ENCODE data around the gene GPD2.
A peak's percentile ranks its signal among the peaks of the same experiment; 100 is the strongest.

GPD2 gene

GRCh38 chr2:156405586-156405985 lies 30.6 kb upstream of the GPD2 start:
- WGBS = 89% methylated on average over 3 of the region's 3 CpGs
- Histone ChIP-seq H3K36me3 (ENCODE audit: insufficient read depth, low read length) (no peaks in the 10 kb centered on the region), H3K4me3 (ENCODE audit: low read length) (no peak overlapping the region), H3K27me3 (ENCODE audit: insufficient read depth, low read length) (no peaks in the 10 kb centered on the region), H3K27ac (ENCODE audit: low read depth, low read length) (no peak overlapping the region), H3K9ac (ENCODE audit: low read depth, low read length) (no peak overlapping the region), H3K4me1 (ENCODE audit: insufficient read depth, low read length) (peaks cover 4% of the 10 kb centered on the region; the same call in 1 of the 2 replicates), H3K9me3 (ENCODE audit: insufficient read depth, low read depth, low read length) (no peaks in the 10 kb centered on the region)

DNA sequence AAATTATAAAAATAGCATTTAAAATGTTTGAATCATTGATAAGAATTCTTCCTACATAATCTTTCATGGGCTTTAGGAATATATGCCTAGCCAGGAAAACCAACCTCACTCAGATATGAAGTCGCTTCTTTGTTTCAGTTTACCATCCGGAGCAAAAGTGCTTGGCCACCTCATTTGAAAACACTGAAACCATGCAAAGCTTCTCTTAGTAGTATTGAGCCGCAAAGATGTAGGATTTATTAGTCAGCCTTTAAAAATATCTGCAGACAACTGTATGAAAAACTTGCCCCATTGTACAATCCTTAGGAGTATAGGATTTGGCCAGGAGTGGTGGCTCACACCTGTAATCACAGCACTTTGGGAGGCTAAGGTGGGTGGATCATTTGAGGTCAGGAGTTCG lies 24.3 kb upstream of the GPD2 start:
- WGBS = over 99% methylated on average over 3 of the region's 4 CpGs
- Histone ChIP-seq H3K27me3 (ENCODE audit: insufficient read depth, low read length) (no peaks in the 10 kb centered on the region), H3K4me1 (ENCODE audit: insufficient read depth, low read length) (no peaks in the 10 kb centered on the region), H3K36me3 (ENCODE audit: insufficient read depth, low read length) (no peaks in the 10 kb centered on the region), H3K27ac (ENCODE audit: low read depth, low read length) (no peak overlapping the region), H3K9me3 (ENCODE audit: insufficient read depth, low read depth, low read length) (no peaks in the 10 kb centered on the region), H3K4me3 (ENCODE audit: low read length) (no peak overlapping the region), H3K9ac (ENCODE audit: low read depth, low read length) (no peak overlapping the region)

- H3K27me3 ChIP-seq (ENCODE audit: insufficient read depth, low read length) = no peaks in the 10 kb centered on the region
- H3K4me1 ChIP-seq (ENCODE audit: insufficient read depth, low read length) = no peaks in the 10 kb centered on the region
- WGBS = 100% methylated on average over 1 of the region's 1 CpG
- no peaks in the 10 kb centered on the region for H3K9me3 ChIP-seq (ENCODE audit: insufficient read depth, low read depth, low read length)
- no peak overlapping the region for H3K9ac ChIP-seq (ENCODE audit: low read depth, low read length)
- no peak overlapping the region for H3K27ac ChIP-seq (ENCODE audit: low read depth, low read length)
- no peak overlapping the region for H3K4me3 ChIP-seq (ENCODE audit: low read length)
- H3K36me3 ChIP-seq (ENCODE audit: insufficient read depth, low read length) = no peaks in the 10 kb centered on the region
These were observed 14.3 kb upstream of the GPD2 start for GRCh38 chr2:156421851-156422250.

DNA sequence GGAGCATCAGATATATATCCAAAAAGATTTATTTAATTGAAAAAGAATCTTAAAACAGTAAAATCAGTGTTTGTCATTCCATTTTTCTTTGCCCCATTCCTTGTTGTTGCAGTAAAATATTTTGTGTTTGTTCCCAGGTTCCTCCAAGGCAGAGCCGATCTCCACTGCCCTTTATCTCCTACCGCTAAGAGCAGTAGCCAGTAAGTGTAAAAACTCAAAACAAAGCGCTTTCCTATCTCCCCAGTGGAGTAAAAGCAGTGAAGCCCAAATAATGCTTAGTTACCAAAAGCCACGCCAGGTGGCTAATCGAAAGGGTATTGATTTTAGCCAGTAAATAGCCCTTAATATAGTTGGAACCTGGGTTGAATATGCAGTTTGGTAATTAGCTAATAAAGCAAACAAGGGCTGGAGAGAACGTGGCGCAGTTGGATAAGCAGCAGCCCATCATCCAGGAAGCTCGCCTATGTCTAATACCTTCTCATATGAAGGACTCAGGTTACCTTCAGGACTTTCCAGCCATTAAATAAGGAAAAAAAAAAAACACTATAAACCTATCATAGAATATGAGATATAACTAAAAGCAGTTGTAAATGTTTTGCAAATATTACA lies 12.4 kb upstream of the GPD2 start:
- Histone ChIP-seq H3K4me1 (ENCODE audit: insufficient read depth, low read length) (no peaks in the 10 kb centered on the region), H3K9me3 (ENCODE audit: insufficient read depth, low read depth, low read length) (no peaks in the 10 kb centered on the region), H3K9ac (ENCODE audit: low read depth, low read length) (no peak overlapping the region), H3K36me3 (ENCODE audit: insufficient read depth, low read length) (no peaks in the 10 kb centered on the region), H3K4me3 (ENCODE audit: low read length) (no peak overlapping the region), H3K27me3 (ENCODE audit: insufficient read depth, low read length) (no peaks in the 10 kb centered on the region), H3K27ac (ENCODE audit: low read depth, low read length) (no peak overlapping the region)
- WGBS = 91% methylated on average over 8 of the region's 8 CpGs

- peaks cover 9% of the 10 kb centered on the region for H3K4me1 ChIP-seq (ENCODE audit: insufficient read depth, low read length)
- no peaks in the 10 kb centered on the region for H3K27me3 ChIP-seq (ENCODE audit: insufficient read depth, low read length)
- no peaks in the 10 kb centered on the region for H3K9me3 ChIP-seq (ENCODE audit: insufficient read depth, low read depth, low read length)
- H3K27ac ChIP-seq (ENCODE audit: low read depth, low read length) = no peak overlapping the region
- no peak overlapping the region for H3K9ac ChIP-seq (ENCODE audit: low read depth, low read length)
- H3K4me3 ChIP-seq (ENCODE audit: low read length) = no peak overlapping the region
- WGBS = 88% methylated on average over 1 of the region's 1 CpG
- no peaks in the 10 kb centered on the region for H3K36me3 ChIP-seq (ENCODE audit: insufficient read depth, low read length)
These were observed 9.1 kb upstream of the GPD2 start for GRCh38 chr2:156427074-156427473.

GRCh38 chr2:156429211-156429610 lies 7.0 kb upstream of the GPD2 start:
- H3K4me3 ChIP-seq (ENCODE audit: low read length) = no peak overlapping the region
- H3K4me1 ChIP-seq (ENCODE audit: insufficient read depth, low read length) = peaks cover 9% of the 10 kb centered on the region
- H3K9ac ChIP-seq (ENCODE audit: low read depth, low read length) = no peak overlapping the region
- no peaks in the 10 kb centered on the region for H3K9me3 ChIP-seq (ENCODE audit: insufficient read depth, low read depth, low read length)
- H3K27me3 ChIP-seq (ENCODE audit: insufficient read depth, low read length) = no peaks in the 10 kb centered on the region
- H3K36me3 ChIP-seq (ENCODE audit: insufficient read depth, low read length) = no peaks in the 10 kb centered on the region
- no peak overlapping the region for H3K27ac ChIP-seq (ENCODE audit: low read depth, low read length)

DNA sequence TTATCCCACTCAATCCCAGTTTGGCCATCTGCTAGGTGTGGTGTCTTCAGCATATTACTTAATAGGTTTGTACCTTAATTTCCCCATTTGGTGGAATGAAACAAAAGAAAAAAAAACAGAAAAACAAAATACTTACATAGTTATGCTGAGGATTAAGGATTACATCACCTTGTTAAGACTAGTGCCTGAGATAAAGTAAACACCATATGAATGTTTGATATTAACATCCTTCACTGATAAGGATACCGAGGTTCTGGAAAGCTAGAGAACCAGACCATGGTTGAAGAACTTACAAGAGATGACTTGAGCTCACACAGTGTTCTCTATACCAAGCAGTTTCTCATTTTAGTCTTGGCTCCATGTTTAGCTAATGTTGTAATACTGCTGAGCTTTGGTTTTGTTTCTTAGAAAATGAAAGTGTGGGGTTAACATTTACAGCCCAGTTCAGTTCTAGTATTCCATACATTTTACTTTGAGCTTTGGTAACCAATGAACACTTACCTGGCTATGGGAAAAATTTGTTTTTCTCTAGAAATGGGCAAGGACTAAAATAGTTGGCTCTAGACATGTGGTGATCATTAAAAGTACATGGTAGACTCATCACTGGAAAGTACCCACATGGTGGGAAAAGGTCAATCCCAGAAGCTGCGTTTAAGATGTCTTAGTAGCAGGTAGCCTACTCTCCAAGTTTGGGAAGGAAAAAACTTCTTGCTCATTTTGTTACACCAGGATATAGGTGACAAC lies 5.8 kb upstream of the GPD2 start:
- Histone ChIP-seq H3K9me3 (ENCODE audit: insufficient read depth, low read depth, low read length) (no peaks in the 10 kb centered on the region), H3K4me1 (ENCODE audit: insufficient read depth, low read length) (peaks cover 19% of the 10 kb centered on the region), H3K4me3 (ENCODE audit: low read length) (no peak overlapping the region), H3K27me3 (ENCODE audit: insufficient read depth, low read length) (no peaks in the 10 kb centered on the region), H3K27ac (ENCODE audit: low read depth, low read length) (no peak overlapping the region), H3K9ac (ENCODE audit: low read depth, low read length) (no peak overlapping the region), H3K36me3 (ENCODE audit: insufficient read depth, low read length) (no peaks in the 10 kb centered on the region)
- WGBS = 90% methylated on average over 2 of the region's 2 CpGs

DNA sequence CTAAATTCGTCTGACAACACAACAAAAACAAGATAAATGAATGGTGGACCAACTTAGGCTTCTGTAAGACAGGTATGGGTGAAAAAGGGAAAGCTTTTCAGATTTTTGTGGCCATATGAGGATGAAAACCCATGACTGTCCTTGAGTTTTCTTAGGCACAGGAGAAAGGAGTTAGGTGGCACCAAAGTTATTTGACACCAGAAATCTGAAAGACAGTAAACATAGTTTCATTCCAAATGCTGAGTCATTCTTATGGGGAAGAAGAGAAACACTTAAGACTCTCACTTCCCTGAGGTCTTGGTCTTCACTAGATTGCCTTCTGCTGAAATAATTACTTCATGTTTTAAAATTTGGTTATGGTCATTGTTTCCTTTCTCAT lies 5.2 kb upstream of the GPD2 start:
- no CpG with 5 or more reads among the region's 1 CpG for WGBS
- H3K27ac ChIP-seq (ENCODE audit: low read depth, low read length) = no peak overlapping the region
- H3K4me1 ChIP-seq (ENCODE audit: insufficient read depth, low read length) = peaks cover 19% of the 10 kb centered on the region
- H3K9me3 ChIP-seq (ENCODE audit: insufficient read depth, low read depth, low read length) = no peaks in the 10 kb centered on the region
- H3K36me3 ChIP-seq (ENCODE audit: insufficient read depth, low read length) = no peaks in the 10 kb centered on the region
- H3K9ac ChIP-seq (ENCODE audit: low read depth, low read length) = no peak overlapping the region
- no peaks in the 10 kb centered on the region for H3K27me3 ChIP-seq (ENCODE audit: insufficient read depth, low read length)
- no peak overlapping the region for H3K4me3 ChIP-seq (ENCODE audit: low read length)

DNA sequence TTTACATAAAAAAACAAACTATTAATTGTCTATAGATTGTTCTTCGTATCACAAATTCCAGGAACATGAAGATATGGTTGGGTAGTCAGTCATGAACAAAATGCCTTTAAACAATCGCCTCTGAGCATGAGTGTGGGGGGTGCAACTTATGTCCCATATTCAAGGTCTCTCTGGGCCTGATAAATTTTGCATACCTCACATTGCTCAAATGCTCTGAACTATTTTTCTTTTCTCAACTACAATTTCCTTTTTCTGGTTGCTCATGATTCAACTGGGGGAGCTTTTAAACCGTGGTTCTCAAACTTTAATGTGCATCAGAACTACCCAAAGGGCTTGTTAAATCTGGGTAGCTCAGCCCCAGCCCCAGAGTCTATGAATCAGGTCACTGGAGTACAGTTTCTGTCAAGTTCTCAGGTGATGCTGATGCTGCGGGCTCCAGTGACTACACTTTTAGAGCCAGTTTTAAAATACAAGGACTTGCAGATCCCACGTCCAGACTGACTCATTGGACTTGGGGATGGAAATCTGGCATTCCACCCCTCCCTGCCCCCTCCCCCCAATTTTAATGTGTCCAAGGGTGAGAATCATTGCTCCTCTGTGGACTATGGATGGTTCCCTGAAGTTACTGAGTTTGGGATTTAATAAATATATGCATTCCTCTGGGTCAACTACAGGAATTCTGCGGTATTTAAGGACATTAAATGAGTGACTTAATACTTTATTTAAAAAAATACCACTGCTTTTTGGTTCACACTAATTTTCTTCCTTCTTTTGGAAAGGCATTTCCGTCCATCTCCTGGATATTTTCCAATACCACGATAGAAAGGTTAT lies 1.5 kb upstream of the GPD2 start:
- H3K27me3 ChIP-seq (ENCODE audit: insufficient read depth, low read length) = no peaks in the 10 kb centered on the region
- H3K36me3 ChIP-seq (ENCODE audit: insufficient read depth, low read length) = no peaks in the 10 kb centered on the region
- peak overlapping the region; percentile 70 for H3K4me3 ChIP-seq (ENCODE audit: low read length)
- peak overlapping the region; percentile 84 for H3K9ac ChIP-seq (ENCODE audit: low read depth, low read length)
- no peak overlapping the region for H3K27ac ChIP-seq (ENCODE audit: low read depth, low read length)
- WGBS = 80% methylated on average over 7 of the region's 8 CpGs
- H3K9me3 ChIP-seq (ENCODE audit: insufficient read depth, low read depth, low read length) = no peaks in the 10 kb centered on the region
- peaks cover 35% of the 10 kb centered on the region for H3K4me1 ChIP-seq (ENCODE audit: insufficient read depth, low read length)

GRCh38 chr2:156435396-156435717 lies 822 bp upstream of the GPD2 start:
- peaks cover 35% of the 10 kb centered on the region for H3K4me1 ChIP-seq (ENCODE audit: insufficient read depth, low read length)
- peak overlapping the region; percentile 94 for H3K27ac ChIP-seq (ENCODE audit: low read depth, low read length)
- H3K9me3 ChIP-seq (ENCODE audit: insufficient read depth, low read depth, low read length) = no peaks in the 10 kb centered on the region
- WGBS = 1% methylated on average over 17 of the region's 18 CpGs
- peak overlapping the region; percentile 70 for H3K4me3 ChIP-seq (ENCODE audit: low read length)
- H3K36me3 ChIP-seq (ENCODE audit: insufficient read depth, low read length) = no peaks in the 10 kb centered on the region
- peak overlapping the region; percentile 84 for H3K9ac ChIP-seq (ENCODE audit: low read depth, low read length)
- H3K27me3 ChIP-seq (ENCODE audit: insufficient read depth, low read length) = no peaks in the 10 kb centered on the region

- Histone ChIP-seq H3K4me3 (ENCODE audit: low read length) (peak overlapping the region; percentile 70), H3K4me1 (ENCODE audit: insufficient read depth, low read length) (peaks cover 26% of the 10 kb centered on the region), H3K9me3 (ENCODE audit: insufficient read depth, low read depth, low read length) (no peaks in the 10 kb centered on the region), H3K27me3 (ENCODE audit: insufficient read depth, low read length) (no peaks in the 10 kb centered on the region), H3K27ac (ENCODE audit: low read depth, low read length) (peak overlapping the region; percentile 94; the same call in 1 of the 2 replicates), H3K9ac (ENCODE audit: low read depth, low read length) (peak overlapping the region; percentile 84), H3K36me3 (ENCODE audit: insufficient read depth, low read length) (no peaks in the 10 kb centered on the region)
- 2% methylated on average over 13 of the region's 15 CpGs for WGBS
These were observed 412 bp downstream of the GPD2 start for GRCh38 chr2:156436497-156437085.

Data from HUES64 (cell line).